ENCODE results near the gene SLC38A10.

Gene SLC38A10

GRCh38 chr17:81222906-81223761 lies 72.0 kb downstream of the SLC38A10 start, which contains the start of gene CEP131:
Gene CEP131, minus strand, starts transcription at chr17:81222965. Its CDS starts 2,909 bp downstream, at chr17:81220056.
- peak; percentile 99 for DNase-seq

- DNase-seq, result no peak
Observed at GRCh38 chr17:81222620-81222905, 72.5 kb downstream of the SLC38A10 start.

GRCh38 chr17:81221842-81222619 lies 73.1 kb downstream of the SLC38A10 start:
- DNase-seq, result no peak

DNA sequence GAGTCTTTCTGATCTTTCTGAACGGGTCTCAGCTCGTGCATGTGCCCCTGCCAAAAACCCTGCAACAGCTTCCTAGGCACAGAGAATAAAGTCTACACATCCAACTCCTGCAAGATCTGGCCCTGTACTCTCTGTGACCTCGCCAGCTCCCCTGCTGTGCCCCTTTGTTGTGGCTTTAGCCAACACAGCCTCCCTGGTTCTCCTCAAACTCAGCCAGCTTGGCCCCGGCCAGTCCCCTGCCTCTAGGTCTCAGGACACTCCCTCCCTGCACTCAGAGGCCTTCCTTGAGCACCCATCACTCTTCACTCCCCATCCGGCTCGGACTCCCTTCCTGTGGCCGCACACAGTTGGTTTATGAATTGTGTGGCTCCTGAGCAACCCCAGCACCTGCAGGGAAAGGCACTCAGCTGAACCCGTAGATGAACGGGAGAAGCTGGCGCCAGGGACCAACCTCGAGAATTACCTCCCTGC lies 73.7 kb downstream of the SLC38A10 start:
- DNase-seq, result no peak

- DNase-seq, result no peak
Observed at GRCh38 chr17:81219476-81220180, 75.5 kb downstream of the SLC38A10 start.

DNA sequence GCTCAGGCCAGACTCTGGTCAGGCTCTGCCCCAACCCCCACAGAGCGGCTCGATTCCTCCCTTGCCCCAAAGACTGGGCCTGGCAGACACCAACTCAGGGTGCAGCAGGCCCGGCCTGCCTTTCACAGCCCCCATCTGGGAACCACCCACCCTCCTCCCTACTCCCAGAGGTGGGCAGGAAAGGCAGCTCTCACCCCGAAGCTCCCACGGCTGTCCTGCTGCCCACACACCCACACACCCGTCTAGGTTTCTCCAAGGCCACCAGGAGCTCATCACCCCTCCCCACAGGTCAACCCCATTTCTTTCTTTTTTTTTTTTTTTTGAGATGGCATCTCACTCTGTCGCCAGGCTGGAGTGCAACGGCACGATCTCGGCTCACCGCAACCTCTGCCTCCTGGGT lies 76.1 kb downstream of the SLC38A10 start:
- DNase-seq, result no peak

- DNase-seq, result no peak
Observed at GRCh38 chr17:81218459-81218858, 76.6 kb downstream of the SLC38A10 start.

DNA sequence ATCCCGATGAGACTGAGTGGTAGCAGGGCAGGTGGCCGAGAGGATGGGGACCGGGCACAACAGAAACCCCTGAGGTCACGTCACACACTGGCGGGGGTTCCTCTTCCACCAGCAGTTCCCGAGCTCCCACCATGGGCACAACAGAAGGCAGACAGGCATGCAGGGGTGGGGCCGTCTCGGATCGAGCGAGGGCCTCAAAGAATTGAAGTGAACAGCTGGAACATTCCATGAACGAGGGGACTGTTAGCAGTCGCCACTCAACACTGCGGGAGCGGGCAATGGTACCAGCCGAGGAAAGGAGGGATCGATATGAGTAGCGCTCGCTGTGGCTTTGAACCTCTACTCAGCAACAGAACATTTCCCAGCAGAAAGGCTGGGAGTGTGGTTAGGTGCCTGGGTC lies 77.6 kb downstream of the SLC38A10 start:
- no peak for DNase-seq

DNA sequence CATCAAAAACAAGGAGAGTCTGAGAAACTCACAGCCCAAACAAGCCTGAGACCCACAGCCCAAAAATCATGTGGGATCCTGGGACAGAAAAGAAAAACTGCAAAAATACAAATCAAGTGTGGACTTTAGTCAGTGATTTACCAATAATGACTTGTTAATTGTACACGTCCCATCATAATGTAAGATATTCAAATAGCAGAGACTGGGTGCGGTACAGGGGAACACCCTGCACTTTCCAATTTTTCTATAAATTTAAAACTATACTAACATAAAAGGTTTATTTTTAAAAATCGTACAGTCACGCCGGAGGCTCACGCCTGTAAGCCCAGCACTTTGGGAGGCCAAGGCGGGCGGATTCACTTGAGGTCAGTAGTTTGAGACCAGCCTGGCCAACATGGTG lies 81.1 kb downstream of the SLC38A10 start:
- no peak for DNase-seq

- no peak for DNase-seq
Observed at GRCh38 chr17:81212365-81212764, 82.7 kb downstream of the SLC38A10 start.

DNA sequence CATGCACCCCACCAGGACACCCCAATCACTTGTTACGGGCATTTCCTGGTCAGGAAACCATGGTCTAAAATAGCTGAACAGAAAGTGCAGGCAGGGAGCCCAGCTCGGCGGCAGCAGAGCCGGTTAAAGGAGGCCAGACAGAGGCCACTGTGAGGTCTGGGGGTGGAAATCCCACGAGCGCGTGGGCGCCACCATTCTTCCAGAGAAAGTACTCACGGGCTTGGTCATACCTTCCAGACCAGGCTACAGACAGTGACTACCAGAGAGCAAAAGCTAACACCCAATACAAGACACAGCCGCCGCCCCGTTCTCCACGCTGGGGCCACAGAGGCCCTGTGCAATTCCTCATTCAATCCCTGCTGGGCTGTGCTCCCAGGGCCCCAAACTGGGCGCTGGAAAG lies 84.2 kb downstream of the SLC38A10 start:
- DNase-seq, result no peak

GRCh38 chr17:81210466-81210865 lies 84.6 kb downstream of the SLC38A10 start:
- DNase-seq, result no peak

GRCh38 chr17:81209141-81209540 lies 86.0 kb downstream of the SLC38A10 start:
- DNase-seq, result no peak

- DNase-seq, result no peak
Observed at GRCh38 chr17:81208651-81209050, 86.5 kb downstream of the SLC38A10 start.

DNA sequence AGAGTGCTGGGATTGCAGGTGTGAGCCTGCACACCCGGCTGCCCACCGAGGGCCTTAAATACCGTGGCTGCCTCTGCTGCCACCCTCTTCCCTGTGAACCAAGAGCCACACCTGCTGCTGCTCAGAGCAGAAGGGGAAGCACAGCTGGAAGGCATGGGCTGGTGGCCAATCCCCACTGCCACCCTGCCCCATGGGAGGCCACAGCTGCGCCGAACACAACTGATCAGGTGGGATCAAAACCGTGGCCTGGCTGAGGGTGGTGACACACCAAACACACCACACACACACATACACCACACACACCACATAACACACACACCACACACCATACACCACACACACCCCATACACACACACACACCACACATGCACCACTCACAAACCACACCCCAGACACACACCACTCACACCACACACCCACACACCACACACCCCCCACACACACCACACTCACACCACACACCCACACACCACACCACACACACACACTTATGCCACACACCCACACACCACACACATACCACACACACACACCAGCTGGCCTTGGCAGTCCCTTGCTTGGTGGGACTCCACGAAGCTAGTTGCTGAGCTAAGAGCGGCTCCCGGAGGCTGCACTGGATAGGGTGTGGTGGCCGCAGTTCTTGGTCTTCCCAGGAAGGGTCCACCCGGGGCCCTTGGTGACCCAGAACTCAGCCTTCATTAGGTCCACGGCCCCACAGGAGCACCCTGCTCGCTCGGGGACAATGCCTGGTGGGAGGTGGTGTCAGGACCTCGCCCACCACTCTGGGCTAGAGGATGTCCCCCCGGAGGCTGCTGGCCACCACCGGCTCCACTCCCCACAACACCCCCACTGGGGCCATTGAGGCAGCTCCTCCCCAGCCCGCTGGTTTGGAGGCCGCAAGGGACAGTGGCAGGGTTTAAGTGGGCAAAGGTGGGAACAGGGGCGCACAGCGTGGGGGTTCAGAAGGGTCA lies 87.2 kb downstream of the SLC38A10 start:
- peak in 1 of 2 experiments; percentile 61 for DNase-seq

DNA sequence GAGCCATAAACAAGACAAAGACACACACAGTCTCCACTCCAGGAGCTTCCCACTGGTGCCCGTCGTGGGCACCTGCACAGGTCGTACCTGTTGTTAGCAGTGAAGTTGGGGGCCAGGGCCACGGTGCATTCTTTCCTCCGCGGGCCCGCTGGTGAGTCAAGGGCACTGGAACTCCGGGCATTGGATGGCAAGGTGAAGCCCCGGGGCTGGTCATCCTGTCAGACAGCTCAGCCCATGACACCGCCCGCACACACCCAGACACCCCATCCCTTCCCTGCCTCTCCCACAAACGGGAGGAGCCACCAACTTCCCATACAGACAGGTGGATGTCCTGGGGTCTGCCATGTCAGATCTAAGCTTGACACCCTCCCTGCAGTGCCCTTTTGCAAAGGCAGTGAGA lies 88.5 kb downstream of the SLC38A10 start:
- no peak for DNase-seq

GRCh38 chr17:81206166-81206565 lies 88.9 kb downstream of the SLC38A10 start:
- DNase-seq, result no peak

DNA sequence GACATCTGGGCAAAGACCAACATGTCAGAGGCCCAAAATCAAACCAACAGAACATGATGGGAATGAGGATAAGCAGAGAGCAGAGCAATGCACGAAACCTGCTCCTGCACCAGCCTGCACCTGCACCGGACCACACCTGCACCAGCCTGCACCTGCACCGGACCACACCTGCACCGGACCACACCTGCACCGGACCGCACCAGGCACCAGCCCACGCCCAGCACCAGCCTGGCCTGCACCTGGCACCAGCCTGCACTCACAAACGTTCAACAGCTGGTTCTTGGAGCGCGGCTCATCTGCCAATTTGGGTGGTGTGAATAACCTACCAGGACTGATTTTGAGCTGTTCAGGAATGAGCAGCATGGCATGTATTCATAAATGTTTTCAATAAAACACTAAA lies 90.5 kb downstream of the SLC38A10 start:
- no peak for DNase-seq

- DNase-seq, result no peak
Observed at GRCh38 chr17:81203136-81203535, 92.0 kb downstream of the SLC38A10 start.

DNA sequence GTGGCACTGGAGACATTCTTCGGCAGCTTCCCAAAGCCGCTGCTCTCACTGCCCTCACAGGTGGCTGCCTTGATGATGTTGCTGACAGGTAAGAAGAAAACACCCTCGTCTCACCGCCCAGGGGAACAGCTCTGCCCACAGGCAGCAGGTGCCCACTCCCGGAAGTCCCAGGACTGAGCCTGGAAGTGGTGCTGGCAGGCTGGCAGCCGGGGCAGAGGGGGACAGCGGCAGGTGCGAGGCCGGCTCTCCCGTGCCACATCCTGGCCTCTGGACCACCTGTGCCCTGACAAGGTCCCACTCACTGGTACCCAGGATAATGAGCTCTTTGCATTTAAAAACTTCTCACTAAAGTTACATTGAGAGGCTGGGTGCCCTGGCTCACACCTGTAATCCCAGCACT lies 92.8 kb downstream of the SLC38A10 start:
- DNase-seq, result no peak

- DNase-seq, result peak; percentile 42 to 51
Observed at GRCh38 chr17:81200695-81201580, 94.2 kb downstream of the SLC38A10 start.
